Fibroblast of mammary gland (primary cell): ENCODE measurements around the gene MAP4.

Experiments
- DNase-seq: peaks from one replicate; pipeline ENCODE4 v3.0.0-alpha.2; 2010; ENCODE audit warnings: low read depth
- H3K4me3 ChIP-seq: 2 replicates; pipeline ENCODE4 v1.5.1; 2011; ENCODE audit warnings: low read depth, mild to moderate bottlenecking, low read length, moderate library complexity; ENCODE audit not compliant: control insufficient read depth
- TF ChIP-seq, protein P1 (sequence below): conservative IDR thresholded peaks from 2 replicates; pipeline ENCODE4 v1.5.1; 2011; ENCODE audit warnings: low read depth, low read length, inconsistent platforms; ENCODE audit not compliant: control insufficient read depth, insufficient read depth

MAP4 gene

DNA sequence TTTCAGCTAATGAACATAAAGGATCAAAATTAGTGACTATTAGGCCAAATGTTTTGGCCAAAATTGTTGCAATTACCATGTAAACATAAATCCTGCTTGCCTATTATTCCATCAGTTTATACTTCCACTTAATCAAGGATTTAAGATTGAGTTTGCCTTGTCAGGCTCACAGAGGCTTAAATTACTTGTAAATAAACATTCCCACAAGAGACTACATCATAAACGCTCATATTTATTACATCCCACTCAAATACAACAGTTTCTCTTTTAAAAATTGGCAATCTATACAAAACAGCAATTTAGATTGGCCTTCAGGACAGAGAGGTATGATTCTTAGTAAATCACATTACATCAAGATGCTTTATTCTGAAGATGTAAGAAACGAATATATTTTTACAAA lies 9.9 kb upstream of the MAP4 start:
- no peak for DNase-seq
- TF ChIP-seq, protein P1, sequence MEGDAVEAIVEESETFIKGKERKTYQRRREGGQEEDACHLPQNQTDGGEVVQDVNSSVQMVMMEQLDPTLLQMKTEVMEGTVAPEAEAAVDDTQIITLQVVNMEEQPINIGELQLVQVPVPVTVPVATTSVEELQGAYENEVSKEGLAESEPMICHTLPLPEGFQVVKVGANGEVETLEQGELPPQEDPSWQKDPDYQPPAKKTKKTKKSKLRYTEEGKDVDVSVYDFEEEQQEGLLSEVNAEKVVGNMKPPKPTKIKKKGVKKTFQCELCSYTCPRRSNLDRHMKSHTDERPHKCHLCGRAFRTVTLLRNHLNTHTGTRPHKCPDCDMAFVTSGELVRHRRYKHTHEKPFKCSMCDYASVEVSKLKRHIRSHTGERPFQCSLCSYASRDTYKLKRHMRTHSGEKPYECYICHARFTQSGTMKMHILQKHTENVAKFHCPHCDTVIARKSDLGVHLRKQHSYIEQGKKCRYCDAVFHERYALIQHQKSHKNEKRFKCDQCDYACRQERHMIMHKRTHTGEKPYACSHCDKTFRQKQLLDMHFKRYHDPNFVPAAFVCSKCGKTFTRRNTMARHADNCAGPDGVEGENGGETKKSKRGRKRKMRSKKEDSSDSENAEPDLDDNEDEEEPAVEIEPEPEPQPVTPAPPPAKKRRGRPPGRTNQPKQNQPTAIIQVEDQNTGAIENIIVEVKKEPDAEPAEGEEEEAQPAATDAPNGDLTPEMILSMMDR, result no peak
- no peak overlapping the region for H3K4me3 ChIP-seq

DNA sequence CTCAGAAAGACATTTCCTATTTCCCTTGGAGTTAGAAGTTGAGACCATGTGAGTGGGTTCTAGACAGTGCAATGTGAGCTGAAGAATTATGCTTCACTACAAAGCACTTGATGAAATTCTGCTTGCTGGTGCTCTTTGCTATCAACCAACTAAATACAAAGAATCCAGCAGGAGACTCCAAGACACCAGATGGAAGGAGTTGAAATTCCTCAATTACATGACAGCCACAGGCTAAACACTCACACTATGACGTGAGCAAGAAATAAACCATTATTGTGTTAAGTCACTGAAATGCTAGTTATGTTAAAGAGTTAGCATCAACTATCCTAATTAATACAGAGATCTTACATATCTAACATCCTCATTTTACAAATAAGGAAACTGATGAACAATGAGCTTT lies 8.2 kb upstream of the MAP4 start:
- TF ChIP-seq, protein P1, result no peak
- no peak overlapping the region for H3K4me3 ChIP-seq
- no peak for DNase-seq

DNA sequence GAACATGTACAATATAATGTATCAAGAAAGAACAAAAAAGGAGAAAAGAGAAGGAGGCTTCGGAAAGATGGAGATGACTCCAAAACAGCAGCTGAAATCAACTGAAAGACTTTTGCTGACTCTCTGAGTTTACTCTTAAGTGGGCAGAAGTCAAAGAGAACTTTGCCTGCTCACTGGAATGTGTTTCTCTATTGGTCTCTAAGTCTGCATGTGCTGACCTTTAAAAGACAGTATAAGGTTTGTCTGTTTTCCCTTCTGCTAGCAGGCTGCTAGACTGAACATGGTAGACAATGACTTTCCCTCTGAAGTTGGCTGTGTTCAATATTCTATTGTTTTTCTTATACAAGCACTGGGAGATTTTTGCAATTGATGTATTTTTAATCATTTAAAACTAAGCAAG lies 7.2 kb upstream of the MAP4 start:
- no peak for DNase-seq
- TF ChIP-seq, protein P1, result no peak
- H3K4me3 ChIP-seq, result no peak overlapping the region

DNA sequence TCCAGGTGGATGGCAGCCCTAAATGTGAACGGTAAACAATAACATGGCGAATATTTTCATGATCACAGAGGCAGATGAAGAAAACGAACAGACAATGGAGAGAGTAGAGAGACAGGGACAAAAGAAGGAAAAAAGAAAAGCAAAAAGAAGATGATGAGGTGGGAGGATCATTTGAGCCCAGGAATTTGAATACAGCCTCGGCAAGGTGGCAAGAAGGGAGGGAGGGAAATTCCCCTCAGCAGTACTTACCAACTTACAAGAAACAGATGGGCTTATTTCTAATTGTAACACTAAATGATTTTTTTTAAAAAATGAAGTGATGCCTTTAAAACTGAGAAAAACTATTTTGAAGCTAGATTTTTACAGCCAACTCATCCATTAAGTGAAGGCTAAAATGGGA lies 6.0 kb upstream of the MAP4 start:
- TF ChIP-seq, protein P1, result no peak
- H3K4me3 ChIP-seq, result no peak overlapping the region
- no peak for DNase-seq

DNA sequence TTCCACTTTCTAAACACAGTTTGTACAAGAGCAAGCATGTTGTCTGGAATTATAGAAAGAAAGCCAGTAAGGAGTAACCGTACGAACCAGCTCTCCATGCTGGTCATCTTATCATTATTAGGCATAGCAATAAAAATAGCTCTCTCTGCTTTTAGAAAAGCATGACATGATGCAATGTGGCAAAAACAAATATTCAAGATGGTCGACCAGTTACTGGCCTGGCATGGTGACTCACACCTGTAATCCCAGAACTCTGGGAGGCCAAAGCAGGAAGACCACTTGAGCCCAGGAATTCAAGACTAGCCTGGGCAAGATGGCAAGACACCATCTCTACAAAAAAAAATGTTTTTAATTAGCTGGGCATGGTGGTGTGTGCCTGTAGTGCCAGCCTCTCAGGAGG lies 2.6 kb upstream of the MAP4 start:
- TF ChIP-seq, protein P1, result no peak
- H3K4me3 ChIP-seq, result no peak overlapping the region
- DNase-seq, result peak; percentile 68

DNA sequence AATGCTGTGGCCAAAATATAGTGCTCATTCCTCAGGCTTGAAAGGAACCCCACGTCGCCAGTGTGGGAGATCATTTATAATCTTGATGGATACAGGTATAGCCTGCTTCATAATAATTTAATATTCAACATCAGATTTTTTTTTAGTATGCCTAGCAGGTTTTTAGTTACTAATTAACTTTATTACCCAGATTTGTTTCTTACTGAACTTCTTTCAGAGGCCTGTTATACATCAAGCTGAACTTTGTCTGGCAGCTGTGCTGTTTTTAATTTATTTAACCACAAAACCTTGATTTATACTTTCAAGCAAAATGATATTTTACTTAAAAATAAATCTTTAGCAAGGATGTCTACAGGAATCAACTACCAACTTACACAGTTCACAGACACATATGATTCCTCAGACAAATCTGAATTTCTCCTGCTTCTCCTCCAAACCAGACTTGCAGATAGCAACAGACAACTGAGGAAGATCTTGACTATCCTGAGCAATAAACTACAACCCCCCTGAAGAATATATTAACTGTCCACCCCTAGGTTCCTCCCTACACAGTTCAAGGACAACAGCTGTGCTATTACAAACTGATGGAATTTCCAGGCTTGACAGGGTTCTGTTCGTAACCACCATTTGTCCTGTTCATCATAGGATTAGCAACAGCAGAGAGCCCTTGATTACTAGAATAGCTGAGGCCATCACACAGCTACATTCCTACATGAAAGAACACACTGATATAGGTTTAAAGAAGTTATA lies 610 bp downstream of the MAP4 start:
- TF ChIP-seq, protein P1, result no peak
- no peak overlapping the region for H3K4me3 ChIP-seq
- no peak for DNase-seq
